ENCODE data around the gene PURA.

- peak; percentile 81 to 97 (median 95) for TF ChIP-seq CTCF (IDR thresholded peaks at IDR 0.05)
- no peak for TF ChIP-seq POLR2A (IDR thresholded peaks at IDR 0.05)
Observed at GRCh38 chr5:140157032-140157781, 43.3 kb downstream of the PURA start.

Data from body of pancreas (tissue), 4 donors.